ENCODE results near the gene MMRN2.
A peak's percentile ranks its signal among the peaks of the same experiment; 100 is the strongest.
"Not testable (repeated sequence)": the region's sequence is repeated elsewhere in the genome, so short reads cannot be mapped to it uniquely, and the experiment has no call there.

Gene MMRN2

GRCh38 chr10:86956848-86957448, 467 bp downstream of the MMRN2 start:
- DNase-seq (ENCODE audit: low spot score) = peak; percentile 90

- DNase-seq (ENCODE audit: low spot score) = peak; percentile 52
These were observed 1.1 kb downstream of the MMRN2 start for GRCh38 chr10:86956195-86956847.

- no peak for DNase-seq (ENCODE audit: low spot score)
These were observed 1.8 kb downstream of the MMRN2 start for GRCh38 chr10:86955501-86956194.

- DNase-seq (ENCODE audit: low spot score) = peak; percentile 56
These were observed 2.5 kb downstream of the MMRN2 start for GRCh38 chr10:86954681-86955500.

- peak; percentile 96 for DNase-seq (ENCODE audit: low spot score)
These were observed 3.4 kb downstream of the MMRN2 start for GRCh38 chr10:86953747-86954680.

GRCh38 chr10:86952697-86953096, 4.7 kb downstream of the MMRN2 start:
- not testable (repeated sequence) for DNase-seq (ENCODE audit: low spot score)

- no peak for DNase-seq (ENCODE audit: low spot score)
These were observed 5.3 kb downstream of the MMRN2 start for GRCh38 chr10:86952106-86952505.

- DNase-seq (ENCODE audit: low spot score) = no peak
These were observed 6.1 kb downstream of the MMRN2 start for GRCh38 chr10:86951184-86951761.

- DNase-seq (ENCODE audit: low spot score) = no peak
These were observed 7.1 kb downstream of the MMRN2 start for GRCh38 chr10:86950349-86950748.

GRCh38 chr10:86947806-86948205, 9.6 kb downstream of the MMRN2 start:
- not testable (repeated sequence) for DNase-seq (ENCODE audit: low spot score)

GRCh38 chr10:86946213-86947155, 10.9 kb downstream of the MMRN2 start:
- no peak for DNase-seq (ENCODE audit: low spot score)

GRCh38 chr10:86945361-86946212, 11.8 kb downstream of the MMRN2 start:
- DNase-seq (ENCODE audit: low spot score) = peak; percentile 68

GRCh38 chr10:86944907-86945306, 12.5 kb downstream of the MMRN2 start:
- DNase-seq (ENCODE audit: low spot score) = no peak

GRCh38 chr10:86944471-86944870, 12.9 kb downstream of the MMRN2 start:
- DNase-seq (ENCODE audit: low spot score) = no peak

- no peak for DNase-seq (ENCODE audit: low spot score)
These were observed 13.4 kb downstream of the MMRN2 start for GRCh38 chr10:86944031-86944419.

- DNase-seq (ENCODE audit: low spot score) = no peak
These were observed 13.9 kb downstream of the MMRN2 start for GRCh38 chr10:86943316-86944030.

GRCh38 chr10:86942441-86943315, 14.7 kb downstream of the MMRN2 start:
- no peak for DNase-seq (ENCODE audit: low spot score)

Data from SK-N-DZ (cell line).